Colonic mucosa (tissue), 4 donors: Measurements from ENCODE around the gene METRNL. TPM values are rescaled to one million over a fixed set of nuclear protein-coding genes. Genes with fewer than 3 reads are reported as not detected.

Source experiments
- DNase-seq: peaks from one replicate; pipeline ENCODE4 v3.0.0-alpha.2; 2020
- H3K27ac ChIP-seq: fragments of 200-600 bp; one replicate; pipeline ENCODE4 v1.8.0; 2021
- H3K27me3 ChIP-seq: fragments of 200-600 bp; one replicate; pipeline ENCODE4 v1.8.0; 2021
- H3K36me3 ChIP-seq: fragments of 200-600 bp; one replicate; pipeline ENCODE4 v1.8.0; 2021
- H3K4me1 ChIP-seq: fragments of 200-600 bp; one replicate; pipeline ENCODE4 v1.8.0; 2021; ENCODE audit warnings: mild to moderate bottlenecking
- H3K4me3 ChIP-seq: fragments of 200-600 bp; one replicate; pipeline ENCODE4 v1.8.0; 2021
- H3K9ac ChIP-seq, 2 donors: one replicate each; pipeline ENCODE4 v1.7.0; 2013; ENCODE audit warnings: control low read depth in 2 of 2, low read depth in 2 of 2, low read length in 2 of 2
- H3K9me3 ChIP-seq: fragments of 200-600 bp; one replicate; pipeline ENCODE4 v1.8.0; 2021
- intact Hi-C: fragments of 100-400 bp; cut with DNase I; formaldehyde crosslinking; loops from one replicate; pipeline ENCODE4 v1.14.1; 2022
- total RNA-seq, 2 donors: library from RNA; stranded (reverse); fragmentation: NEBNext Ultra II Directional in 1 of 2; extraction: Animal tissue kit (Norgen Biotek cat#: 25700) in 1 of 2; gene quantifications; one replicate each; pipeline ENCODE4 v1.2.1, GENCODE V29; 2021
- TF ChIP-seq, protein P1 (sequence below): fragments of 200-600 bp; IDR thresholded peaks from one replicate; pipeline ENCODE4 v1.8.0; 2022; ENCODE audit warnings: antibody characterized with exemption, mild to moderate bottlenecking
- donor health status: healthy.
- donor health status: DM: no; HTN: no; CAD: no.
- donor health status: DM: no; HTN: no; CAD: no.

Gene METRNL
- total RNA-seq, 2 donors from 2014 or later: 84.2 to 87.2 TPM

GRCh38 chr17:83128306-83129240 lies 49.2 kb downstream of the METRNL start:
- no peaks in the 10 kb centered on the region for H3K9me3 ChIP-seq
- no peak overlapping the region for H3K4me3 ChIP-seq
- H3K27ac ChIP-seq: no peak overlapping the region
- H3K4me1 ChIP-seq: no peaks in the 10 kb centered on the region
- H3K36me3 ChIP-seq: no peaks in the 10 kb centered on the region
- TF ChIP-seq, protein P1, sequence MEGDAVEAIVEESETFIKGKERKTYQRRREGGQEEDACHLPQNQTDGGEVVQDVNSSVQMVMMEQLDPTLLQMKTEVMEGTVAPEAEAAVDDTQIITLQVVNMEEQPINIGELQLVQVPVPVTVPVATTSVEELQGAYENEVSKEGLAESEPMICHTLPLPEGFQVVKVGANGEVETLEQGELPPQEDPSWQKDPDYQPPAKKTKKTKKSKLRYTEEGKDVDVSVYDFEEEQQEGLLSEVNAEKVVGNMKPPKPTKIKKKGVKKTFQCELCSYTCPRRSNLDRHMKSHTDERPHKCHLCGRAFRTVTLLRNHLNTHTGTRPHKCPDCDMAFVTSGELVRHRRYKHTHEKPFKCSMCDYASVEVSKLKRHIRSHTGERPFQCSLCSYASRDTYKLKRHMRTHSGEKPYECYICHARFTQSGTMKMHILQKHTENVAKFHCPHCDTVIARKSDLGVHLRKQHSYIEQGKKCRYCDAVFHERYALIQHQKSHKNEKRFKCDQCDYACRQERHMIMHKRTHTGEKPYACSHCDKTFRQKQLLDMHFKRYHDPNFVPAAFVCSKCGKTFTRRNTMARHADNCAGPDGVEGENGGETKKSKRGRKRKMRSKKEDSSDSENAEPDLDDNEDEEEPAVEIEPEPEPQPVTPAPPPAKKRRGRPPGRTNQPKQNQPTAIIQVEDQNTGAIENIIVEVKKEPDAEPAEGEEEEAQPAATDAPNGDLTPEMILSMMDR: no peak
- intact Hi-C loops: no loop called here
- no peak for DNase-seq
- no peaks in the 10 kb centered on the region for H3K27me3 ChIP-seq
- H3K9ac ChIP-seq: no peak overlapping the region

DNA sequence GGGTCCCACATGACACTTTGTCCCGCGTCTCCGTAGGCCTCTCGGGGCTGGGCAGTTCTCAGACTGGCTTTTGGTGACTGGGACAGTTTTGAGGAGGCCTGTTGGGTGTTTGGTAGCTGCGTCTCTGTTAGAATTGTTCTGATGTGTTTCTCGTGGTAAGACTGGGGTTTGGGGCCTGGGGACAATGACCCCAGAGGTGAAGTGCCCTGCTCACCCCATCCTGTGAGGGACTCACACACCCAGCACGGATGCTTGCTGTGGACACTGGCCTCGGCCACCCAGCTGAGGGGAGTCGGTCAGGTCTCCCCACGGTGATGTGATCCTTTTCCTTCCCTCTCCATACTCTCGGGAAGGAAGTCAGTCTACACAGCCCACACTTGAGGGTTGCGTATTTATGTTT lies 50.3 kb downstream of the METRNL start:
- intact Hi-C loops: no loop called here
- Histone ChIP-seq H3K27ac (no peak overlapping the region), H3K4me3 (no peak overlapping the region), H3K27me3 (no peaks in the 10 kb centered on the region), H3K9ac (no peak overlapping the region), H3K36me3 (no peaks in the 10 kb centered on the region), H3K4me1 (no peaks in the 10 kb centered on the region), H3K9me3 (no peaks in the 10 kb centered on the region)
- TF ChIP-seq, protein P1: no peak
- DNase-seq: no peak

DNA sequence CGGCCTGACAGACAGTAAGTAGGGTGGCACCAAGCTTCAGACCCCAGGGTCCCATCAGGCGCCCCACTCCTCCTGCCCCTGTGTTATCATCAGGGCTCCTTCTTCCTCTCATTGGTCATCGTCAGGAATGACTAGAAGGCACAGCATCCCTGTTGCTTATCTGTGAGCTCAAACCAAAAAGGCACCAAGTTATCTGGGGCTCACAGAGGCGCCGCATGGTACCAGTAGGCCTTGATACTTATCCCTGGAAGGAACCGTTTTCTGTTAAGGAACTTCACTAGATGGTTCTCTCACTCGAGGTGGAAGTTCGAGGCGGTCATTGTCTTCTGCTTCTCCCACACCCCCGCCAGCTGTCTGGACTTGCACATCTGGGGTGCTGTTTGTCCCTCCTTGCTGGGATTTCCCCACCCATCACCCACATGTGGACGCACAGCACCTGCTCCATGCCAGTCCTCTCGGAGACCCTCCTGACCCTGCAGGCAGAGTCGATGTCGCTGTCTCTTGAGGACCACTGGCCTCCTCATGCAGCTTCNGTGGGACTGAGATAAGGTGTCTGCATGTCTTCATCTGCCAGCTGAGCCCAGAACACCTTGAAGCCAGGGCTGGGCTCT lies 52.1 kb downstream of the METRNL start:
- H3K9ac ChIP-seq: no peak overlapping the region
- TF ChIP-seq, protein P1: no peak
- no peaks in the 10 kb centered on the region for H3K9me3 ChIP-seq
- H3K27me3 ChIP-seq: no peaks in the 10 kb centered on the region
- H3K36me3 ChIP-seq: no peaks in the 10 kb centered on the region
- H3K4me1 ChIP-seq: no peaks in the 10 kb centered on the region
- no peak overlapping the region for H3K27ac ChIP-seq
- intact Hi-C loops: no loop called here
- no peak overlapping the region for H3K4me3 ChIP-seq
- no peak for DNase-seq

DNA sequence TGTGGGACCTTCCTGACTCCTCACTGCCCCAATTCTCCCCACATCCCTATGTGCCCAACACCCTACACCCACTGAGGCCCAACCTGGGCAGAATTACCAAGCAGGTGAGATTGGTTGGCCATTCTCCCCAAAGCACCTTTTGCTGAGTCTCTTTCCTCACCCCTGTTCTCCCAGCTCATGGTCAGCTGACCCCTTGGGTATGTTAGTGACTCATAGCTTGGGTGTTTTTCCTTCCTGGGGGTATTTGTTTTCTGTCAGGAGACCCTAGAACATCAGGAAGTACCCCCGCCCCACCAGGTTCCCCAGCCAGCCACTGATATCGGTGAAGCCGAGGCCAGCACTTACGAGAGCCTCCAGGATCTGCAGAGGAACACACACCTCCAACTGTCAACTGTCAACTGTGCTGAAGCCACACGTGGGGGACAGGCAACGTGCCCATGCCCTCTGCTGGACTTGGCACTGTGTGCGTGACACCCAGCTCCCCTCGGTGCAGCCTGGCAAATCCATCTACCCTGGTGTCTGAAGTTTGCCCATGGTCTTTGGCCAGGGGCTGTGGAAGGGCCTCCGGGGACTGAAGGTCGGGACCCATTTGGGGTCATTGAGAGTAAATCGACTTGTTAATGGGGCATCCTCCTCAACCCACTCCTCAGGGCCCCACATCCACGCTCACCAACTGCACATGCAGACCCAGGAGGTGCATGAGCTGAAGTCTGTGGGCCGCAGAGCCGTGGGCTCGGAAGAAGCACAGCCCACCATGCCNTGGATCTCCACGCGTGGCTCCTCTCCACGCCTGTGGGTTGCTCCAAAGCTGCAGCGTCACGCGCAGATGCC lies 53.1 kb downstream of the METRNL start:
- Histone ChIP-seq H3K4me1 (no peaks in the 10 kb centered on the region), H3K9ac (no peak overlapping the region), H3K27me3 (no peaks in the 10 kb centered on the region), H3K4me3 (no peak overlapping the region), H3K27ac (no peak overlapping the region), H3K9me3 (no peaks in the 10 kb centered on the region), H3K36me3 (no peaks in the 10 kb centered on the region)
- TF ChIP-seq, protein P1: no peak
- DNase-seq: no peak
- intact Hi-C loops: no loop called here
